ENCODE measurements around the gene KHDC4.
"Not testable (repeated sequence)": the region's sequence is repeated elsewhere in the genome, so short reads cannot be mapped to it uniquely, and the experiment has no call there.

Gene KHDC4

DNA sequence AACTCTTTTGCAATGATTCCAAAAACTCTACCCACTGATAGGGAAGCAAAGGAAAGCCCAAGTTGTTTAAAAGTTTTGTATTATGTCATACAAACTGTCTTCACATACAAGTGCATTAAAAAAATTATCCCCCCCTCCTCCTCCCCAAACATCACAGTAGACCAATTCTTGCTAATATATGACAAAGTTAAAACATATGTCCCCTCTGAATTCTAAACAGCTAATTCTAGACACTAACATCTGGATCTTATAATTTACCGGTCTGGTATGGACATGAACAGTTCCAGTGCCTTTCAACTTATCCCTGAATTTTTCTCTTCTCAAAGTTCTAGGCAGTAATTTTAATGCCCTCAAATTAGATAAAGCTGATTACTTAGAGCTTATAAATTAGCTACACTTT lies 36.5 kb downstream of the KHDC4 start:
- DNase-seq: no peak

DNA sequence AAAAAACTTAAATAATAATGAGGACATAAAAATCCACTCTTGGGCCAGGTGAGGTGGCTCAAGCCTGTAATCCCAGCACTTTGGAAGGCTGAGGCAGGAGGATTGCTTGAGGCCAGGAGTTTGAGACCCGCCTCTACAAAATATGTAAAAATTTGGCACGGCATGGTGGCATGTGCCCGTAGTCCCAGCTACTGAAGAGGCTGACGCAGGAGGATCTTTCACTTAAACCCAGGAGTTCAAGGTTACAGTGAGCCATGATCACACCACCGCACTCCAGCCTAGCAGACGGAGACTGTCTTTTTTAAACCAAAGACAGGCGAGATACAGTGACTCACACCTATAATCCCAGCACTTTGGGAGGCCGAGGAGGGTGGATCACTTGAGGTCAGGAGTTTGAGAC lies 37.7 kb downstream of the KHDC4 start:
- not testable (repeated sequence) for DNase-seq

DNA sequence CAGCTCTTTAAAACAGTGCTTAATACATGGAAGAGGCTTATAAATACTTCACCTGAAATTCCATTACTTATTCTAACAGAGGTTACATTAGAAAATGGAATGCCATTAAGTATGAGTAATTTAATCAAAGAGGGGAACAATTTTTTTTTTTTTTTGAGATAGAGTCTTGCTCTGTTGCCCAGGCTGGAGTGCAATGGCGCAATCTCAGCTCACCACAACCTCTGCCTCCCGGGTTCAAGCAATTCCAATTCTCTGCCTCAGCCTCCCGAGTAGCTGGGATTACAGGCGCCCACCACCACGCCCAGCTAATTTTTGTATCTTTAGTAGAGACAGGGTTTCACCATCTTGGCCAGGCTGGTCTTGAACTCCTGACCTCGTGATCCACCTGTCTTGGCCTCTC lies 38.6 kb downstream of the KHDC4 start:
- DNase-seq: not testable (repeated sequence)

DNA sequence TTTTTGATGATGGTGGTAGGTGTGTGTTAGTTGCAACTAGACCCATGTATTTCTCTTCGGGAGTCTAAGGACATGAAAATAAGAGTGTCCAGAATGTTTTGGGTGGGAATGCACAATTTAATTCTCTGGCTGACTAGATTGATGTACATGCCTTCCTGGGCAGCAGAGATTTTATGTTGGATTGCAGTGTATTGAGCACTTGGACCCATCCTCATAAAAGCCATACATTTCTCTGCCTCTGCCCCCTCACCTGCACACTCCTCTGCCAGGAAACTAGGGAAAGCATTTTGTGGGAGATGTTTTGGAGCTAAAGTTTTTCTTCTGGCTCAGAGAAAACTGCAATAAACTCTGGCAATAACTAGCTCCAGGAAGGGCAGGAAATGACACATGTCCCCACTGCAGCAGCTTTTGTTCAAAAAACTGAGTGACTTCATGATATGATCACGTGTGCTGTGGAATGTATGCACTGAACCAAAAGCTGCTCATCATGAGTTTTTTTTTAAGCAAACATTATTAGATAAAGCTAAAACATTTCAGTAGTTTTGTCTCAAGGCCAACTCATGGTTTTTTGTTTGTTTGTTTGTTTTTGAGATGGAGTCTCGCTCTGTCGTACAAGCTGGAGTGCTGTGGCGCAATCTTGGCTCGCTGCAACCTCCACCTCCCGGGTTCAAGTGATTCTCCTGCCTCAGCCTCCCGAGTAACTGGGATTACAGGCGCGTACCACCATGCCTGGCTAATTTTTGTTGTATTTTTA lies 40.6 kb downstream of the KHDC4 start:
- DNase-seq: peak; percentile 34

DNA sequence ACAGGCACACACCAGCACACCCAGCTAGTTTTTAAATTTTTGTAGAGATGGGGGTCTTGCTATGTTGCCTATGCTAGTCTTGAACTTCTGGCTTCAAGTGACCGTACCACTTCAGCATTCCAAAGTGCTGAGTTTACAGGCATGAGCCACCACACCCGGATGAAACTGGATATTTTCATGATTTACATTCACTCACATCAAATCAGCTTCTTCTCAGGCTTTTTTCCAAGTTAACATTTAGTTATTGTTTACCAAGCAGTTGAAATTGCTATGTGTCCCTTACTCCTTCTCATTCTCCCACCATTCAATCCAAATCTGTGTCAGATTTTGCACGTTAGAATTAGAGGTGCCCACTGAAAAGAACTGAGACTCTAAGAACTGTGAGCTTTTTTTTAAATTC lies 41.4 kb downstream of the KHDC4 start:
- DNase-seq: no peak

DNA sequence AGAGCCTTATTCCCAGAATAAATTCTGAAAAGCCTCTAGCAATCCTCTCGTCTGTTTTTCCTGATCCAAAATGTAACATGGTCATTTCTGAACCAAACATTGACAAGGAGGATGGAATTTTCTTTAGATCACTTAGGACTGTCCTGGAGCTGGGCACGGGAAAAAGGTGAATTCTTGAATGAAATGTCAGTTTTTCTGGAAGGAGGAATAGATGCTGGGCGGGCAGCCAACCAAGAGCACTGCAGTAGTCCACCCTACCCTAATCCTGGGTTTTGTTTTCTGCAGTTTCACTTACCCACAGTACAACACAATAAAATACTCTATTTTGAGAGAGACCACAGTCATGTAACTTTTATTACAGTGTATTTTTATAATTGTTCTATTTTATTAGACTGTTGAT lies 44.0 kb downstream of the KHDC4 start:
- DNase-seq: no peak

DNA sequence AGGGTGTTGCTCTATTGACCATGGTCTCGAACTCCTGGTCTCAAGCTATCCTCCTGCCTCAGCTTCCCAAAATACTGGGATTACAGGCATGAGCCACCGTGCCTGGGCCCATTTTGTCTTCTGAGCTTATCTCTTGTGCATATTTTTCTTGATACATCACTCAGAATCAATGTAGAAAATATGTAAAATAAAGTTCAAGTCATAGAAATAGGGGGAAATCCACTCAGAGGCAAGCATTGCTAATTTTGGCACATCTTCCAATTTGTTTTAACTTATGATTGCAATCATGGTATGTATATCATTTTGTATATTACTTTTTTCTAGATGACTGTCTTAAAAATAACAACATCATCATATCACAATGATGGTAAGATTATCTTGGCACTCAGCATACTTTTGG lies 44.6 kb downstream of the KHDC4 start:
- no peak for DNase-seq

DNA sequence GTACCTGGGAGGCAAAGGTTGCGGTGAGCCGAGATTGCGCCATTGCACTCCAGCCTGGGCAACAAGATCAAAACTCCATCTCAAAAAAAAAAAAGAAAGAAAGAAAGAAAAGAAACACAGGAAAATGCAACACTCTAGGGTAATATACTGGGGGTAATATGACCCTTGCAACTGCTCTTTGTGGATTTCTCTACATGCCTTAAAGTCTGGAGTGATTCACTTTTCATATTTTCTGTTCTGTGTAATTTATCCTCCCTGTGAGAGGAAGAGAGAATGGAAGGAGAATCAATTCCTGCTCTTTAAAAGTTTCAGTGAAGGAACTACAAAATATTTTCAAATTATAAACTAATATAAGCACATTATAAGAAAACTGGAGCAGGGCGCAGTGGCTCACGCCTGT lies 45.7 kb downstream of the KHDC4 start:
- DNase-seq: no peak

DNA sequence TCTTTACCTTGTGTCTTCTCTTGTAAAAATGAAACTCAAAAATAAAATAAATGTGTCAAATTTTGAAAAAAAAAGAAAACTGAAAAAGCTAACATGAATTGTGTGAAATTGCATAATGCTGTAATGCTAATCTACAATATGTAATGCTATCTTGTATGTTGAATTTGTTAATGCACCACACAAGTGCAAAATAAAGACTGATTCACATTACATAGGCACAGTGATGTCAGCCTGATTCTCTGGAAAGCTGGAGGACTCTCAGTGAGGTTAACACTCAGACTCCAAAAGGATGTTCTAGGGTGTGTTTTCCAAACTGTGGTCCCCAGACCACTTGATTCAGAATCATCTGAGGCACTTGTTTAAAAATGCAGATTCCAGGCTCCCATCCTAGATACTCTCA lies 49.2 kb downstream of the KHDC4 start:
- no peak for DNase-seq

DNA sequence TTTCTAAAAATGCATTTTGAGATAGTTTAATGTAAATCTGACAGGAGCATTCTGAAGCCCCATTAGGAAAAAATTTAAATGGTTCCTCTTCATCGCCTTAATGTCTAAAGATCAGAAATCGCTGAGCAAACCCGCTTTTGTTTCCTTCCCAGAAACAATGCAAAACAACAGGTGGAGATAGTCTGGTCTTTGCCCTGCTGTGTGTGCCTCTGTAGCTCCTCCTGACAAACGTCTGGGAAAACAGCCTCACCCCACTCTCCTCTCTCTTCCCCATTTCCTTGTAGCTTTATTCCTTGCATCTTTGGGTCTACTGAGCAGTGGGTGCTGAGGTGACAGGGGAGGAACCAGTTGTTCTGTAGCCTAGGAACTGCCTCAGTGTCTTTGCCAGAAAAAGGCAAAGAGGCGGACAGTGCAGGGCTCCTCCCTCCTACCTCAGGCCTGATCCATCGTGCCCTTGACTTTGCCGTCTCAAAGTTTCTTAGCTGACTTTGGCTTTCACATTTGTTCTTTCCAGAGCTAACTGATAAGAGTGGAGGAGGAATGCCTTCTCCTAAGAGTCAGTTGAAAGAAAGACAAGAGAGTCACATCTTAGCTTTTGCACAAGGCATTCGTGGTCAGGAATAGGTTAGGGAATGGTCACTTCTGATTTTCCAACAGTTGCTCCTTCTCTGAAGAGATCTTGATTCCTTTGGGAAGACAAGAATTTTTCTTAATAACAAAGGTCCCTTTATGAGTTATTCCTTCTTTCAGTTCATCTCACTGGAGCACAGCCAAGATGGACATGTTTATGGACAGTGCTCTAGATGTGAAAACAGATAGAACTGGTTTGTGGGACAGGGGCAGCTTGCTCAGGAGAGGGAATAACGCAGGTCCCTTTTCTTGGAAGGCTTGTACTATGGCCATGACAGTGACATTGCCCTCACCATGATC lies 49.9 kb downstream of the KHDC4 start:
- DNase-seq: no peak

DNA sequence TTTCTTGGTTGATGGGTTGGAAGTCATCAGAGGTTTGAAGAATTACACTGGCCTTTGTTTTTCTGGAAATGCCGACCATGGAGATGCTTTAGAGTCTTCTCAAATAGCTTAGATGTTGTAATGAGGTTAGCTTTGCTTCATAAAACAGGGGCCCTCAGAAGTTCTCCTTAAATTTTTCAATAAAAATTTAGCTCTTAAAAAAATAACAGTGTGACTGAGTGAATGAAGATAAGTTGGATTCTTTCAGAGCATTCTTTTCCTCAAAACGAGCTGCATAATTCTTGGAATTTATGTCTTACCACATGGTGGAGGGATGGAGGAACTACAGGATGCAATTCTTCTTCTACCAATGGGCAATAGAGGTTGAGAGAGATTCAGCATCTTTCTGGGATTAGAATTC lies 51.4 kb downstream of the KHDC4 start:
- no peak for DNase-seq

DNA sequence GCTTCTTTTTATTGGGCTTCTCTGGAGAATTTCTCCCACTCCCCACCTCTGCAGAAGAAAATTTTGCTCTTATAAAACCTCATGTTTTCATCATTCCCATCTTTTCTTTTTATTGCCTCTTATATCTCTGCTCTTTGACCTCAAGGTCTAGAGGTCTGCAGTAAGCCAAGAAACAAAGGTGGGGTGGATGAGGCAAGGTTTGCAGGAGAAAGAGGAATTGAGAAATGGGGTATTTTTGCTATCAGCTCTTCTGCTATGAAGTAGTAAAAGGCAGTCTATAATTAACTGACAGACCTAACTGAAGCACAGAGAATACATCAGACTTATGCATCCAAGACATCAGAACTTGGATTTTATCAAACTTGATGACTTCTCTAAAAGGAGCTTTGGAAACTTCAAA lies 52.0 kb downstream of the KHDC4 start:
- no peak for DNase-seq

DNA sequence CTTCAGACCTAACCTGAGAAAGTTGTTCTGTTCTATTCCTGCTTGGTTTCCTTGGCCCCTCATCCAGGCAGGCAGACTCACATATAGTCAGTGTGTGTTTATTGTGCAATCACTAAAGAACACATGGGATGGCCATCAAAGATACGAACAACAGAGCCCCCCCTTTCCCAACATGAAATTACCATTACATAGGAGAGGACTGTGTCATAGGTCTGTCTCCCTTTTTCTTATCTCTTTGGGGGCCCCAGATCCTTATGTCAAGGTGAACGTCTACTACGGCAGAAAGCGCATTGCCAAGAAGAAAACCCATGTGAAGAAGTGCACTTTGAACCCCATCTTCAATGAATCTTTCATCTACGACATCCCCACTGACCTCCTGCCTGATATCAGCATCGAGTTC lies 53.3 kb downstream of the KHDC4 start:
- no peak for DNase-seq

DNA sequence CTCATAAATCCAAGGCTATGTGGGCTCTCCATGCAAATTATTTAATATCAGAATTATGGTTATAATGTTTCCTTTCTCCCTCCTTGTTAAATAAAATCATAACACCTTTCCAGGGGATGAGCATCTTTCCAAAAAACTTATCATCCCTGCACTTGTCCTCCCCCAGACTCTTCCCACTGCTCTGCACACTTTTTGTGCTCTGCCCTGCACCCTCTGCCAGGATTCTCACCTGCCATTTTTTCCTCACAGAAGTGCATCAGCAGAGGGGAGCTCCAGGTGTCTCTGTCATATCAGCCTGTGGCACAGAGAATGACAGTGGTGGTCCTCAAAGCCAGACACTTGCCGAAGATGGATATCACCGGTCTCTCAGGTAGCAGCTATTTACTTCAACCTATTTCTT lies 54.0 kb downstream of the KHDC4 start:
- no peak for DNase-seq

DNA sequence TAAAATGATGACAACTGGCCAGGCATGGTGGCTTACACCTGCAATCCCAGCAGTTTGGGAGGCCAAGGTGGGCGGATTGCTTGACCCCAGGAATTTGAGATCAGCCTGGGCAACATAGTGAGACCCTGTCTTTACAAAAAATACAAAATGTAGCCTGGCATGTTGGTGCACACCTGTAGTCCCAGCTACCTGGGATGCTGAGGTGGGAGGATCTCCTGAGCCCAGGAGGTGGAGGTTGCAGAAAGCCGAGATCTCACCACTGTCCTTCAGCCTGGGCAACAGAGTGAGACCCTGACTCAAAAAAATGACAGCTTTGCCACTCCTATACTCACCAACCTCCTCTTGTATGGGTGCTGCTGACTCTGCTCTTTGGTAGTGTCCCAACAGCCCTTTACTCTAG lies 56.3 kb downstream of the KHDC4 start:
- DNase-seq: no peak

DNA sequence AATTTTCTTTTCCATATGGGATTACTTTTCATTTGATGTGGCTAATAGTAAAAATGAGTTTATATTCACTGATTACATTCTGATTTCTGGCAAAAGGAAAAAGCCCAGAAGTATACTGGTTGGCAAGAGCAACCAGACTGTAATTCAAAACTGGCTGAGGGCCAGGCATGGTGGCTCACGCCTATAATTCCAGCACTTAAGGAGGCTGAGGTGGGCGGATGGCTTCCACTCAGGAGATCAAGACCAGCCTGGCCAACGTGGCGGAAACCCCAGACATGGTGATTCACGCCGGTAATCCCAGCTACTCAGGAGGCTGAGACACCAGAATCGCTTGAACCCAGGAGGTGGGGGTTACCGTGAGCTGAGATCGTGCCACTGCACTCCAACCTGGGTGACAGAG lies 60.4 kb downstream of the KHDC4 start:
- no peak for DNase-seq

DNA sequence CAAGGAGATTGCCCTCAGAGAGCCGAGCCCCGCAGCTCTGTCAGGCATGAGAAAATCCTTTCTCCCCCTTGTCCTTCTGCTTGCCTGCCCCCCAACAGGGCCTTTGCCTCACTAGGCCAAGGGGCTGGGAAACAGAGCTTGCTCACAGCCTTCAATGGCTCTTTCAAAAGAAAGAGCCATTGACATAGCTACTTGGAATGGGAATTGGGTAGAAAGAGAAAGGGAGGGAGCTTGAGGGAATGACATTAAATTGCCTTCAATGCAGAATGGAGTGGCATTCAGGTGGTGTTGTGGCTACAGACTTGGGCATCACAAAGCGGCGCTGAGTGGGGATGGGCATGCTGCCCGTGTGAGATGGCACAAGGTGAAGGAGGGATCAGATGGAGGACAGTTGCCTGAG lies 61.7 kb downstream of the KHDC4 start:
- DNase-seq: no peak

DNA sequence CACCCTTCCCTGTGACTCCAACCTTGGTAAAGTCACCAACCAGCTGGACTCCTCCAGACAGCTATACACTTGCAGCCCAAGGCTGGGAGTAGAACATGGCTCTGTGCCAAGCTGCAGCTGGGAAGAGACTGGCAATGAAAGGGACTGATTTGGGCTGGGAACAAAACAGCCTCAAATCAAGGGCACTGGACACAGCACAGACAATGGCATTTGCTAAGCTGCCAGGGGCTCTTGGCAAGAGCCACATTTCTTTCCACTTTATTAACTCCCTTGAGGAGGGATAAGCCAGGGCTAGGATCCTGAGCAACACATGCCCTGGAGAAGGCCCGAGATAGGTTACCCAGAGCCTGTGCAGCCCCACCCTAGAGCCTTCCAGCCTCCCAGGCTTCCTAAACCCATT lies 62.8 kb downstream of the KHDC4 start:
- no peak for DNase-seq

DNA sequence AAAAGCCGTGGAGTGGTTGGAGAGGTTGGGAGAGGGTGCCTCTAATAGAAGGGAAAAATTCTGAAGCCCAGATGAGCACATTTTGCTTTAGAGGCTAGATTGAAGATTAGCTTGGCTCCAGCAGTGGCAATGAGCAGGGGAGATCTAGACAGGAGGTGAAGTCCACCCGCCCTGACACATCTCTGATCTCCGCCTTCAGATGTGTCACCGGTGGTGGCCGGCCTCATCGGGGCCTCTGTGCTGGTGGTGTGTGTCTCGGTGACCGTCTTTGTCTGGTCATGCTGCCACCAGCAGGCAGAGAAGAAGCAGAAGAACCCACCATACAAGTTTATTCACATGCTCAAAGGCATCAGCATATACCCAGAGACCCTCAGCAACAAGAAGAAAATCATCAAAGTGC lies 66.4 kb downstream of the KHDC4 start:
- no peak for DNase-seq

DNA sequence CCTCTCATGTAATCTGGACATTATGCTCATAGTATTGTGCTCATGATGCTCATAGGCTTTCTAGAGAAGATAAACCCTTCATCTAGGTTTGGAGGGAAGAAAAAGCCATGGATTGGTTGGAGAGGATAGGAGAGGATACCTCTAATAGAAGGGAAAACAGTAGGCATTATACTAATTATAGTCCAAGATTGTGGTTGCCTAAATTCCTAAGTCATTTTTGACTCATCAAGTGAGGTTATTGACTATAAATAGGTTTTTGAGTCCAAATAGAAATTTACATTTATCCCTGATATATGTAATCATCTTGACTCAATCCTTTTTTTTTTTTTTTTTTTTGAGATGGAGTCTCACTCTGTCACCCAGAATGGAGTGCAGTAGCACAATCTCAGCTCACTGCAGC lies 69.8 kb downstream of the KHDC4 start:
- DNase-seq: no peak
